Astrocyte of the spinal cord (primary cell): ENCODE measurements around the gene EXTL1.

Source experiments
- DNase-seq: peaks from one replicate; pipeline ENCODE4 v3.0.0; 2011; ENCODE audit warnings: low read depth, low spot score
- H3K4me3 ChIP-seq: 2 replicates; pipeline ENCODE4 v1.5.1; 2011; ENCODE audit warnings: low read depth, mild to moderate bottlenecking, low read length, moderate library complexity
- in situ Hi-C: cut with HindIII; loops from 2 replicates; pipeline ENCODE4 v1.10.0; 2017; ENCODE audit warnings: low sequenced_read_pairs
- TF ChIP-seq, protein P1 (sequence below): IDR thresholded peaks from 2 replicates; pipeline ENCODE4 v1.5.1; 2012; ENCODE audit warnings: low read depth, mild to moderate bottlenecking, low read length, inconsistent platforms

The EXTL1 gene

DNA sequence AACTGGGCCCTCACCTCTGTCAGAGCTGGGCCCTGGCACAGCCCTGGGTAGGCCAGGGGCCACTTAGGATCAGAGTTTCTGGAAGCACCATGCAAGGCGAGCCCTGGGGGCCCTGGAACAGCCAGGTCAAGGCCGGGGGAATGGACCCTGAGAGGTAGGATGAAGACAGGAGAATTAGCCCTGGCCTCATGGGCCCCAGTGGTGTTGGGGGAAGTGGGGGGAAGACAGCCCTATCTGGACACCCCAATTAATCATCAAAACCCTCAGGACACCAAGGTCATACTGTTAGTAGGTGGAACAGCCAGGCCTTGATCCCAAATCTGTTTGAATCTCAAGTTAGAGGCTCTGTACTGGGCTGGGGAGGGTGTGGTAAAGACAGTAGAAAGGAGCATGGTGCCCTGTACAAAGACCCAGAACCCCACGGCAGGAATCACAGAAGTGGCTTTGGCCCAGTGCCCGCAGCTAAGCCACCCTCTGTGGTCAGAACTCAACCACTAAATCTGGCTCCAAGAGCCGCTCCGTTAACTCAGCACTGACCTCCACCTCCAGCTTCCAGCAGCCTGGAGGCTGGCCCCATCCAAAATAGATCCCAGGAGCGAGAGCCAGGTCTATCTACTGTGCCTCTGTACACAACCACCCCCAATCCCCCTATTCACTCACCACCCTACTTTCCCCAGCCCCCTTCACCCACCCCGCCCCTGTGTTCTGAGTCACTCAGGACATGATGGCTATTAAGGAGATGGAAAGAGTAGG is 59.9 kb downstream of the EXTL1 start:
- TF ChIP-seq, protein P1, sequence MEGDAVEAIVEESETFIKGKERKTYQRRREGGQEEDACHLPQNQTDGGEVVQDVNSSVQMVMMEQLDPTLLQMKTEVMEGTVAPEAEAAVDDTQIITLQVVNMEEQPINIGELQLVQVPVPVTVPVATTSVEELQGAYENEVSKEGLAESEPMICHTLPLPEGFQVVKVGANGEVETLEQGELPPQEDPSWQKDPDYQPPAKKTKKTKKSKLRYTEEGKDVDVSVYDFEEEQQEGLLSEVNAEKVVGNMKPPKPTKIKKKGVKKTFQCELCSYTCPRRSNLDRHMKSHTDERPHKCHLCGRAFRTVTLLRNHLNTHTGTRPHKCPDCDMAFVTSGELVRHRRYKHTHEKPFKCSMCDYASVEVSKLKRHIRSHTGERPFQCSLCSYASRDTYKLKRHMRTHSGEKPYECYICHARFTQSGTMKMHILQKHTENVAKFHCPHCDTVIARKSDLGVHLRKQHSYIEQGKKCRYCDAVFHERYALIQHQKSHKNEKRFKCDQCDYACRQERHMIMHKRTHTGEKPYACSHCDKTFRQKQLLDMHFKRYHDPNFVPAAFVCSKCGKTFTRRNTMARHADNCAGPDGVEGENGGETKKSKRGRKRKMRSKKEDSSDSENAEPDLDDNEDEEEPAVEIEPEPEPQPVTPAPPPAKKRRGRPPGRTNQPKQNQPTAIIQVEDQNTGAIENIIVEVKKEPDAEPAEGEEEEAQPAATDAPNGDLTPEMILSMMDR, result no peak
- no peak overlapping the region for H3K4me3 ChIP-seq
- in situ Hi-C loops, result no loop called here
- no peak for DNase-seq

DNA sequence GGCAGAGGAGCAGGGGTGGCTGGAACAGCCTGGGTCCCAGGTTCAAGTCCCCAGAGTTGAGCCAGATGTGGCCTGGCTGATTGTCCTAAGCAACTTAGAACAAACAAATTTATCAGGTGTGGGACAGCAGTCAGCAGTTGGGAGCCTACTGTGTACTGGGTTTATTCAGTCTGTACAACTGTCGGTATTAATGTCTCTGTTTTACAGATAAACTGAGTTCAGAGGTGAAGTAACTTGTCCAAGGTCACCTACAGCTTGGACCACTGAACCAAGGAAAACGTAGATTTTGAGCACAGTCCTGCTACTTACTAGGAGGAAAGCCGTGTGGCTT is 60.4 kb downstream of the EXTL1 start:
- H3K4me3 ChIP-seq, result no peak overlapping the region
- in situ Hi-C loops, result no loop called here
- TF ChIP-seq, protein P1, result no peak
- no peak for DNase-seq

DNA sequence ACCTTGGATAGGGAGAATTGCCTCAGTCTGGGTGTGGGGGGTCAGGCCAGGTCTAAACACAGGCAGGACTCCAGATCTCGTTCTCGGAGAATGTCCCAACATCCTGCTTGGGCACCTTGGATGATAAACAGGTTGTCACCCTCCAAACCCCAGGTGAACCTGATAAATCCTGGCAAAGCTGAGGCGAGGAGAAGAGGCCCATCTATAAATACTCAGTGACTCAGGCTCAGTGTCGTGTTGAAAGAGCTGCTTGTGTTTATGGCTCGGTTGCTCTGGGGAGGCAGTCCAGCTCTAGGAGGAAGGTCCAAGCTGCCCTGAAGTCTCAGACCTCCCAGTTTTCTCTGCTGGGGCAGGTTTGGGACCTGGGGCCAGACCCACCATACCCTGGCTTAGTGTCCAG is 61.6 kb downstream of the EXTL1 start:
- TF ChIP-seq, protein P1, result no peak
- DNase-seq, result no peak
- no peak overlapping the region for H3K4me3 ChIP-seq
- in situ Hi-C loops, result no loop called here

DNA sequence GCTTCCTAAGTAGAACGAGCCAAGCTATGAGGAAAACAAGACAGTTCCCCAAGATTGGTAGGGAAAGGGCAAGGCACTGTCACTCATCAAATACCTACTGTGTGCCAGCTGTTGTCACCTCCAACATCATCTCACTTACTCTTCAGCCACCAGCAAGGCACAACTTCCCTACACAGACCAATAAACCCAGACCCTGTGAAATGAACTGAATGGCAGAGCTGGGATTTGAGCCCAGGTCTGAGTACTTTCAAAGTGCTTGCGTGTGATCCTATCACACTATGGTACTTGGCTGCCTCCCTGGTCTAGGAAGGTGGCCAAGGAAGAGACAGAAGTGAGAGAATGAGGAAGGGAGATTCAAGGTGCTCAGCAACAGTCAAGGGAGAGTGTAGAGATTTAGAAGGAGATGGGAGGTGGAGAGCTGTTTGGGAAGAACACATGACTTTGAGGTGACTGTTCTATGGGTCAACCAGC is 62.6 kb downstream of the EXTL1 start:
- DNase-seq, result no peak
- TF ChIP-seq, protein P1, result no peak
- in situ Hi-C loops, result no loop called here

DNA sequence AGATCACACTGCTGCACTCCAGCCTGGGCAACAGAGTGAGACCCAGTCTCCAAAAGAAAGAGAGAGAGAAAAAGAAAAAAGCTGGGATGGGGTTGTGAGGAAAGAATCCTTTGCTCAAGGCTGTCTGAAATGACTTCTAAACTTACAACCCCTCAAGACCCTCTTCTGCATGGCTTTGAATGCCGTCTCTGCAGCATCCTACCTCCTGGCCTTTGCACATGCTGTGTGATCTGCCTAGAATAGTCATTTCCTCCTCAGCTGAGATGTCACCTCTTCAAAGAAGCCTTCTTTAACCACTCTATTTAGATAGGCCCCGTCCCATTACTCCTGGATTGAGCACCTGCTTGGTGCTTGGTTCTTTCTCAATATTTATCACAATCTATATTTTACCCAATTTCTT is 63.3 kb downstream of the EXTL1 start:
- DNase-seq, result no peak
- no peak overlapping the region for H3K4me3 ChIP-seq
- in situ Hi-C loops, result no loop called here
- TF ChIP-seq, protein P1, result no peak

More for the DNA sequence above, 62.6 kb downstream of the EXTL1 start:
- H3K4me3 ChIP-seq, result no peak overlapping the region
